Neuronal stem cell (in vitro differentiated cells): ENCODE results near the gene IFNAR2.

ENCODE experiments used
- DNase-seq: peaks from one replicate; pipeline ENCODE4 v3.0.0-alpha.2; 2013; ENCODE audit warnings: low spot score
- H2AFZ ChIP-seq: one replicate; pipeline ENCODE4 v1.6.1; 2013; ENCODE audit warnings: mild to moderate bottlenecking, low read length, inconsistent platforms
- H2AK5ac ChIP-seq: 2 replicates; pipeline ENCODE4 v1.6.1; 2013; ENCODE audit warnings: low read depth, mild to moderate bottlenecking, inconsistent platforms, low read length, moderate library complexity, mixed read lengths
- H2BK120ac ChIP-seq: 2 replicates; pipeline ENCODE4 v1.6.1; 2013; ENCODE audit warnings: low read depth, mild to moderate bottlenecking, inconsistent platforms, low read length, moderate library complexity, mixed read lengths
- H2BK12ac ChIP-seq: one replicate; pipeline ENCODE4 v1.6.1; 2013; ENCODE audit warnings: low read length, inconsistent platforms
- H2BK15ac ChIP-seq: 2 replicates; pipeline ENCODE4 v1.6.1; 2013; ENCODE audit warnings: mild to moderate bottlenecking, low read length, inconsistent platforms, mixed read lengths
- H2BK5ac ChIP-seq: one replicate; pipeline ENCODE4 v1.6.1; 2013; ENCODE audit warnings: inconsistent platforms, mild to moderate bottlenecking, low read length, moderate library complexity
- H3K14ac ChIP-seq: one replicate; pipeline ENCODE4 v1.6.1; 2013; ENCODE audit warnings: low read length, inconsistent platforms
- H3K18ac ChIP-seq: 2 replicates; pipeline ENCODE4 v1.6.1; 2013; ENCODE audit warnings: low read length, inconsistent platforms
- H3K23ac ChIP-seq: 2 replicates; pipeline ENCODE4 v1.6.1; 2013; ENCODE audit warnings: low read depth, mild to moderate bottlenecking, mixed read lengths, low read length, inconsistent platforms; ENCODE audit not compliant: poor library complexity
- H3K27ac ChIP-seq: replicated peaks from 3 replicates; pipeline ENCODE4 v1.5.1; 2013; ENCODE audit warnings: low read length, inconsistent platforms
- H3K27me3 ChIP-seq, 3 experiments: 2 replicates each; pipeline ENCODE4 v1.6.1; 2013; ENCODE audit warnings: low read length in 3 of 3, mild to moderate bottlenecking in 2 of 3, inconsistent platforms in 1 of 3, low read depth in 1 of 3, mixed read lengths in 1 of 3, moderate library complexity in 1 of 3; ENCODE audit not compliant: control insufficient read depth in 3 of 3, insufficient read depth in 3 of 3
- H3K36me3 ChIP-seq, 2 donors: replicated peaks in 1 of 2; 2 replicates each; pipeline ENCODE4 v1.6.1; 2013; ENCODE audit warnings: low read length in 2 of 2; ENCODE audit not compliant: control insufficient read depth in 2 of 2, insufficient read depth in 2 of 2
- H3K4ac ChIP-seq: 2 replicates; pipeline ENCODE4 v1.6.1; 2013; ENCODE audit warnings: inconsistent platforms, mild to moderate bottlenecking, low read length, moderate library complexity
- H3K4me1 ChIP-seq, 2 donors: 1 replicate in 1 of 2; 2 replicates in 1 of 2; pipeline ENCODE4 v1.6.1; 2013; ENCODE audit warnings: low read length in 2 of 2, low read depth in 1 of 2; ENCODE audit not compliant: control insufficient read depth in 2 of 2, insufficient read depth in 1 of 2
- H3K4me2 ChIP-seq: one replicate; pipeline ENCODE4 v1.6.1; 2013; ENCODE audit warnings: mild to moderate bottlenecking, low read length, inconsistent platforms; ENCODE audit not compliant: insufficient read depth, poor library complexity, severe bottlenecking
- H3K4me3 ChIP-seq, 2 donors: 2 replicates each; pipeline ENCODE4 v1.5.1; 2013; ENCODE audit warnings: low read length in 2 of 2, mild to moderate bottlenecking in 2 of 2, inconsistent platforms in 1 of 2, moderate library complexity in 1 of 2
- H3K79me1 ChIP-seq: one replicate; pipeline ENCODE4 v1.6.1; 2013; ENCODE audit warnings: low read depth, mild to moderate bottlenecking, inconsistent platforms, low read length, moderate library complexity
- H3K9ac ChIP-seq: one replicate; pipeline ENCODE4 v1.6.1; 2013; ENCODE audit warnings: mild to moderate bottlenecking, low read depth, low read length, inconsistent platforms; ENCODE audit not compliant: poor library complexity
- H3K9me3 ChIP-seq, 2 donors: replicated peaks in 1 of 2; 2 replicates each; pipeline versions ENCODE3 to v1.6.1; 2013; ENCODE audit warnings: low read length in 2 of 2, mild to moderate bottlenecking in 2 of 2, inconsistent platforms in 1 of 2, low read depth in 1 of 2, mixed read lengths in 1 of 2, moderate library complexity in 1 of 2; ENCODE audit not compliant: control insufficient read depth in 2 of 2, insufficient read depth in 1 of 2
- H4K8ac ChIP-seq: one replicate; pipeline ENCODE4 v1.6.1; 2013; ENCODE audit warnings: low read depth, mild to moderate bottlenecking, inconsistent platforms, low read length, moderate library complexity
- H4K91ac ChIP-seq: one replicate; pipeline ENCODE4 v1.6.1; 2013; ENCODE audit warnings: low read length, low read depth, mild to moderate bottlenecking, inconsistent platforms; ENCODE audit not compliant: poor library complexity
- whole genome bisulfite sequencing, 2 donors: extraction: QIAGEN DNeasy Blood & Tissue Kit; methylation state at CpG; one replicate each; pipeline ENCODE4 v1.1.7; 2013; ENCODE audit warnings: missing lambda C conversion rate in 2 of 2, mixed read lengths in 1 of 2; ENCODE audit not compliant: insufficient read length in 2 of 2, insufficient replicate concordance in 1 of 2; ENCODE audit errors: extremely low coverage in 2 of 2; 5-methylcytosine and 5-hydroxymethylcytosine counted together

IFNAR2 gene

DNA sequence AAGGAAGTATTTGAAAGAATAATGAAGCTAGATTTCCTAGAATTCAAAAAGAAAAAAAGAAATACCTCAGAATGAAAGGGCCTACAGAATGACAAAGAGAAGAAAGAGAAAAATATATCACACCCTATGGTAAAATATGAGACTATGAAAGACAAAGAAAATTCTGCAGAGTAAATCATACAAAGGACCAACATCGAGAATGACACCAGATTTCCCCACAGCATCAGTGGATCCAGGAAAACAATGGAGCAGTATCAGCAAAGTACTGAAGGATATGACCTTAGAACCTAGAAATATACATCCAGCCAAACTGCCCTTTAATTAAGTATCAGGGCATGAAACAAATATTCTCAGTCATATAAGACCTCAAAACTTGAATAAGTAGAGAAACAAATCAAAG is 21.2 kb upstream of the IFNAR2 start:
- H3K23ac ChIP-seq = no peak overlapping the region
- no peak overlapping the region for H2BK12ac ChIP-seq
- H4K91ac ChIP-seq = no peak overlapping the region
- H3K4ac ChIP-seq = no peak overlapping the region
- no peak overlapping the region for H3K4me2 ChIP-seq
- no peaks in the 10 kb centered on the region for H3K27me3 ChIP-seq
- H2BK15ac ChIP-seq = no peak overlapping the region
- H2AK5ac ChIP-seq = no peak overlapping the region
- H3K36me3 ChIP-seq = no peaks in the 10 kb centered on the region
- peaks cover 0 to 6% of the 10 kb centered on the region in 2 donors for H3K4me1 ChIP-seq
- H3K14ac ChIP-seq = no peak overlapping the region
- no peak overlapping the region for H3K18ac ChIP-seq
- peaks cover 5 to 7% of the 10 kb centered on the region in 2 donors for H3K9me3 ChIP-seq
- no peaks in the 10 kb centered on the region for H3K79me1 ChIP-seq
- H3K27ac ChIP-seq = no peak overlapping the region
- WGBS, 2 donors = no CpG with 5 or more reads among the region's 1 CpG
- no peak overlapping the region for H2BK120ac ChIP-seq
- no peak overlapping the region for H3K4me3 ChIP-seq
- H4K8ac ChIP-seq = no peak overlapping the region
- DNase-seq = no peak
- H2BK5ac ChIP-seq = no peak overlapping the region
- H2AFZ ChIP-seq = no peak overlapping the region
- no peak overlapping the region for H3K9ac ChIP-seq

DNA sequence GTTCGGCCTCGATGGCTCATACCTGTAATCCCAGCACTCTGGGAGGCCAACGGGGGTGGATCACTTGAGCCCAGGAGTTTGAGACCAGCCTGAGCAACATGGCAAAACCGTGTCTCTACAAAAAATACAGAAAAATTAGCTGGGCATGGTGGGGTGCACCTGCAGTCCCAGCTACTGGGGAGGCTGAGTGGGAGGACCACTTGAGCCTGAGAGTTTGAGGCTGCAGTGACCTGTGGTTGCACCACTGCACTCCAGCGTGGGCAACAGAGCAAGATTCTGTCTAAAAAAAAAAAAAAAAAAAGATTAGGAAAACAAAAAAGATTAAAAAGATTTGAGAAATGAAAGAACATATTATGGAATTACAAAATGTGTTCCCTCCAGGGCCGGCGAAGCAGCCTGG is 18.4 kb upstream of the IFNAR2 start:
- WGBS, 2 donors = no CpG with 5 or more reads among the region's 7 CpGs
- no peak overlapping the region for H4K8ac ChIP-seq
- no peak overlapping the region for H3K9ac ChIP-seq
- no peak overlapping the region for H3K4me3 ChIP-seq
- H3K27me3 ChIP-seq = no peaks in the 10 kb centered on the region
- H2AK5ac ChIP-seq = no peak overlapping the region
- no peak for DNase-seq
- no peak overlapping the region for H2BK120ac ChIP-seq
- no peak overlapping the region for H3K4ac ChIP-seq
- H3K4me1 ChIP-seq = peaks cover 0 to 6% of the 10 kb centered on the region in 2 donors
- H3K79me1 ChIP-seq = no peaks in the 10 kb centered on the region
- no peak overlapping the region for H3K14ac ChIP-seq
- H2AFZ ChIP-seq = no peak overlapping the region
- H3K23ac ChIP-seq = no peak overlapping the region
- H3K27ac ChIP-seq = no peak overlapping the region
- no peak overlapping the region for H2BK12ac ChIP-seq
- H3K9me3 ChIP-seq = peaks cover 5 to 7% of the 10 kb centered on the region in 2 donors
- H3K4me2 ChIP-seq = no peak overlapping the region
- no peak overlapping the region for H3K18ac ChIP-seq
- no peak overlapping the region for H2BK15ac ChIP-seq
- no peak overlapping the region for H2BK5ac ChIP-seq
- H4K91ac ChIP-seq = no peak overlapping the region
- H3K36me3 ChIP-seq = no peaks in the 10 kb centered on the region

DNA sequence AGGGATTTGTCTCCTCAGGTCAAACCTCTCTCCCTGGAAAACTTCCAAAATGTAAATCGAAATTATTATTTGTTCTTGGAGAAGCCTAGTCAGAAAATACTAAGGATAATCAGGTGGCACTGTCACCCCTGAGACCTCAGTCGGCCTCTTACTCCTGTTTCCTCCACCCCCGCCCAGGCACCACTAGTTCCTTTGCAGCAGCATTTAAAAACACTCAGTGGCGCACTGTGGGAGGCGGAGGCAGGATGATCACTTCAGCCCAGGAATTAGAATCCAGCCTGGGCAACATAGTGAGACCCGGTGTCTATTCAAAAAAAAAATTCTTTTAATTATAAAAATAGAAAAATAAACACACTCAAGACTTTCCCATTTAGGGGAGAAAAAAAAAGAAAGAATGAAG is 18.0 kb upstream of the IFNAR2 start:
- Histone ChIP-seq H2AK5ac (no peak overlapping the region), H3K79me1 (no peaks in the 10 kb centered on the region), H3K18ac (no peak overlapping the region), H2BK120ac (no peak overlapping the region), H3K4me1 (peaks cover 0 to 8% of the 10 kb centered on the region in 2 donors), H3K9me3 (peaks cover 5 to 7% of the 10 kb centered on the region in 2 donors), H3K27me3 (no peaks in the 10 kb centered on the region), H4K91ac (no peak overlapping the region), H3K36me3 (no peaks in the 10 kb centered on the region), H3K9ac (no peak overlapping the region), H2BK15ac (no peak overlapping the region), H3K27ac (no peak overlapping the region), H3K14ac (no peak overlapping the region), H2AFZ (no peak overlapping the region), H3K4ac (no peak overlapping the region), H3K4me2 (no peak overlapping the region), H2BK5ac (no peak overlapping the region), H4K8ac (no peak overlapping the region), H3K4me3 (no peak overlapping the region), H3K23ac (no peak overlapping the region), H2BK12ac (no peak overlapping the region)
- no peak for DNase-seq
- no CpG with 5 or more reads among the region's 6 CpGs for WGBS, 2 donors

DNA sequence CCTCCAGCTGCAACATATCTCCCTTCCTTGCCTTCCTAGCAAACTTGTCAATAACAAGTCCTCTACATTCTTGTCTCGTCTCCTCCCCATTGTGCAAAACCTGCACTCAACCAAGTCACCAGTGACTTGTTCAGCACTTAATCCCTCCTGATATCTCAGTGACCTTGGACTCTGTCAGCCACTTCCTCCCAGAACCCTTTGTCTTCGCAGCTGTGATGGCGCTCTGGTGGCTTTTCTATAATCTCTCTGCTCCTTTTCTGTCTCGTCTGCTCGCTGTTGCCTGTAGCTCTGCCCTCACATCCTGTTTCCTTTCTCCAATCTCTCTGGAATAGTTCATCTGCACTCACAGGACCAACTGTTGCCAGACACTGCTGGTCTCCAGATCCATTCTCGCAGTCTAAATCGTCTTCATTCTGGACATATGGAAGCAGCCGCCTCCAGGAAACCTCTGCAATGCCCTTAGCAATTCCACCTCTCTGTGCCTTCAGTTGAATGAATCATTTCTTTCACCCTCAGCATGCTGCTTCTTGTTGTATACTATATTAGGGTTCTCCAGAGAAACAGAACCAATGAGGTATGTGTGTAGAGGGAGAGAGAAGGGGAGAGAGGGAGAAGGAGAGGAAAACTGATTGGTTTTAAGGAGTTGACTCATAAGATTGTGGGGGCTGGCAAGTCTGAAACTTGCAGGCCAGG is 17.4 kb upstream of the IFNAR2 start:
- no peak overlapping the region for H2BK120ac ChIP-seq
- H3K18ac ChIP-seq = no peak overlapping the region
- H3K23ac ChIP-seq = no peak overlapping the region
- no peak overlapping the region for H3K4me3 ChIP-seq
- H2AFZ ChIP-seq = peak overlapping the region; percentile 76
- H3K27me3 ChIP-seq = no peaks in the 10 kb centered on the region
- no peak overlapping the region for H3K27ac ChIP-seq
- H2BK12ac ChIP-seq = no peak overlapping the region
- no peak overlapping the region for H3K14ac ChIP-seq
- H4K91ac ChIP-seq = no peak overlapping the region
- H2AK5ac ChIP-seq = peak overlapping the region; percentile 7
- WGBS, 2 donors = no CpG with 5 or more reads among the region's 8 CpGs
- H3K4me2 ChIP-seq = no peak overlapping the region
- H3K9ac ChIP-seq = no peak overlapping the region
- peaks cover 0 to 9% of the 10 kb centered on the region in 2 donors for H3K4me1 ChIP-seq
- no peak for DNase-seq
- no peaks in the 10 kb centered on the region for H3K36me3 ChIP-seq
- no peak overlapping the region for H3K4ac ChIP-seq
- H2BK15ac ChIP-seq = no peak overlapping the region
- no peak overlapping the region for H2BK5ac ChIP-seq
- H3K79me1 ChIP-seq = no peaks in the 10 kb centered on the region
- H3K9me3 ChIP-seq = peaks cover 5 to 7% of the 10 kb centered on the region in 2 donors
- H4K8ac ChIP-seq = no peak overlapping the region
